Amygdala (tissue), 56 donors: ENCODE measurements around the gene JDP2.

Source experiments
- DNase-seq, 56 donors: peaks; one replicate each; lab custom pipeline; 2025; lab: John Stamatoyannopoulos, UW

The JDP2 gene

DNA sequence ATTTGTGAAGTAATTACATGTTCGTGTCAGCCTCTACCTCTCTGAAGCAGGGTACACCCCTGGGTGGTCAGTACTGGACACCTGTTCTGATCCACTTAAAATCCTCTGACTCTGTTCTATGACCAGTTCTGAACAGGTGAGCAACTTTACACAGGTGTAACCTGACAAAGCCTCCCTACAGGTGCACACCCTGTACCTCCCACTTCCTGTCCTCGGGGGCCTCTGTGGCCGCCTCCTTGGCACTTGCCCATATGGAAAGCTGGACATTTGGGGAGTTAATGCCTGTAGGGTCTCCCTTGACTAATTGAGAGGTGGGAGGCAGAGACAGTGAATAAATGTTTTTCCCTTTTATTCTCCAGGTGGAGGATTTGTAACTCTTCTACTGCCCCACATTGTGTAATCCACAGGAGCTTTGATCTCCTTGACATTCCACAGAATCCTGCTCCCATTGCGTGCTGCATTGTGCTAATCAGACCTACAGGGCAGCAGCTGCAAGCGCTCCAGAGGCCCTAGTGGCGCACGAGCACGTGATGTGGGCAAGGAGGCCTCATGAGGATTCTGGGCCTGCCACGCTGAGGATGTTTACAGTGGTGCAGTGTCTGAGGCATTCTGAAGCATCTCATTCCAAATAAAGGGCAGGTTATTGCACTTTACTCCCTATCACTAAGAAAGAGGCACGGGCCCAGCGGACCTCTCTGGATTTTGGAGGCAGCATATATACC is 48.6 kb downstream of the JDP2 start:
- DNase-seq: peak in 15 of 56 donors; percentile 6 to 44 (median 27)

DNA sequence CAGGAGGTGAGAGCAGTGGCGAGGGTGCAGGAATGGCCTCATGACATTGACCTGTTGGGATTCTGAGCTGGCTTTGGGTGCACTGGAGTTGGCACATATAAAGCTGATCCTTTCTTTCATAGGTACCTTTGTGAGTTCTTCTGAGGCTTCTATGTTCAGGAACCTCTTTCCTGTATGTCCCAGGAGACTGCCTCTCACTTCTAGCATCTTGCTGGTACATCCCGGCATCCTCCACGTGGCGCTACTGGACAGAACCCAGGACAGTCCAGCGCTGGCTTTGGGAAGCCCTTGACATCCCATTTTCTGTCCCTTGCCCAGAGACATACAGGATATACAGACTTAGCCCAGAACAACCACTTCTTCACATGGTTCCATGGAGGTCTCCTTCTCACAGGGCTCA is 50.1 kb downstream of the JDP2 start:
- DNase-seq: no peak

DNA sequence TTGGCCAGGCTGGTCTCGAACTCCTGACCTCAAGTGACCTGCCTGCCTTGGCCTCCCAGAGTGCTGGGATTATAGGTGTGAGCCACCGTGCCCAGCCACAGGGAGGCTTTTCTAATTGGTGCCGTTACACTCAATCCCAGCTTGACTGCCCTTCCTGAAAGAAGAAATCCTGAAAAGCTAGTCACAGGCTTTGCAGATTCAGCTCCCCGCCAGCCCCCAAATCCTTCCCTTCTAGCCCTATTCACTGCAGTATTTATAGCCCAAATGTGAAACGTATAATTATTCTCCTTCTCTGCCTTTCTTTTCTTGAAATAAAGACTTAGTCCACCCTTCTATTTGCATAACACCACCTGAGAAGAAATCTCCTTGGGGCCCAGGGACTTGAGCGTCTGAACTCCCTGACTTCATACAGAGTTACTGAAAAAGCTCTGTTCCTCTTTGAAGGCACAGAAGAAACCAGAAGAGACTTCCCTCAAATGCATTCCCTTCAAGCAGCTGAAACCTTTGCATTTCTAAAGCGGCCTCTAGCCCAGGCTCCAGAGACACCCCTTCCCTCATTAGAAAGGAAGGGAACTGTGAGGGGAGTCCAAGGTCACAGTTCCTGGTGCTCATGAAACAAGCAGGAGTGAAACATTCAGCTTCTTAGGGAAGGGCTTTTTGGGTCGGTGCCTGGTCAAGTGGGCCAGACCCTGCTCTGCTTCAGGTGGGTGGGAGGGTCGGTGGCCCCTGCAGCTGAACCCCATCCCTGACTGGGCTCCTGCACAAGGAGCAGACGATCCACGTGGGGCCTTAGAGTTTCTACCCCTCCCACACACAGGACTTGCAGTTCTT is 52.2 kb downstream of the JDP2 start:
- no peak for DNase-seq

DNA sequence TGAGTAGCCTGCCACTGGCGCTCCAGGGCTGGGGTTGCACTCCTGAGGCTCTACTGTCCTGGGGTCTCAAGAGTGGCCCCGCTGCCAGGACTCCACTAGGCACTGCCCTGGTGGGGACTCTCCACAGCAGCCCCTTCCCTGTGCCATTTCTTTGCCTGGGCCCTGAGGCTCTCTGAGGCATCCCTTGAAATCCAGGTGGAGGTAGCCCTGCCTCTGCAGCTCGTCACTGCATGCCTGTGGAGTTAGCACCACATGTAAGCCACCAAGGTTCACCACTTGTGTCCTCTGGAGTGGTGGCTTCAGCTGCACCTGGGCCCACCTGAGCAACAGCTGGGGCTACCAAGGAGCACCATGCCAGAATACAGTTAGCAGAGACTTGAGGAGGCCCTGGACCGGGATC is 54.5 kb downstream of the JDP2 start:
- no peak for DNase-seq

- DNase-seq: no peak
Observed at GRCh38 chr14:75484711-75485429, 57.0 kb downstream of the JDP2 start.

DNA sequence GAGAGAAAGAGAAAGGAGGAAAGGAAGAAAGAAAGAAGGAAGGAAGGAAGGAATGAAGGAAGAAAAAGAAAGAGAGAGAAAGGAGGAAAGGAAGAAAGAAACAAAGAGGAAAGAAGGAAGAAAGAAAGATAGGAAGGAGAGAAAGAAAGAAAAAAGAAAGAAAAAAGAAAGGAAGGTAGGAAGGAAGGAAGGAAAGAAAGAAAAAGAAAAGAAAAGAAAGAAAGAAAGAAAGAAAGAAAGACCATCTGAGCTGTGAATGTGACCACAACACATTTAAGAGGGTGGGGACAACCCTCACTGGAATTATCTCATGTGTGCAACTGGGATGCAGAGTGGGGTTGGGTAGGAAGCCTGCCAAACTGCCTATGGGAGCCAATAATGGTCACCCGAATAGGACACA is 58.5 kb downstream of the JDP2 start:
- DNase-seq: no peak

- DNase-seq: no peak
Observed at GRCh38 chr14:75487155-75487671, 59.4 kb downstream of the JDP2 start.

- DNase-seq: no peak
Observed at GRCh38 chr14:75489480-75489837, 61.6 kb downstream of the JDP2 start.

DNA sequence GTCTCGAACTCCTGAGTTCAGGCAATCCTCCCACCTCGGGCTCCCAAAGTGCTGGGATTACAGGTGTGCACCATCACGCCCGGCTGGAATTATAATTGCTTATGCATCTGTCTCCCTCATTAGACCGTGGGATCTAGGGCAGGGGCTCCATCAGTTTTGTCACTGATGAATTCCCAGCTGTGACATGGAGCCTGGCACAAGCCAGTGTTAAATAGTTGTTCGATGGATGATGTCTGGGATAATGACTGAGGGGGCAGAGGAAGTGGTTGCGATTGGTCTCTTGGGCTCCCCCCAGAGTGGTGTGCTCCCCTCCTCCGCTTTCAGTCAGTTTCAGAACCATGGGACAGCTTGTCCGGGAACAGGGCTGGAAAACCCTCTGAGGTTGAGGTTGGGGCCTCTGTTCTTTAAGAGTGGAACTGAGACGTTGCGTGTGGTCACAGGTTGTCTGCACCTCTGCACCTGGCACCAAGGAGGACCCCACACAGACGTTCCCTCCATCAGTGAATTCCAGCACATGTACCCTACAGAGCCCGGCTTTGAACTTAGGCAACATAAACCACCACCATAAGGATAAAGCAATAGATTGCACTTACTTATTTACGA is 63.7 kb downstream of the JDP2 start:
- DNase-seq: no peak

GRCh38 chr14:75492832-75493591 is 65.2 kb downstream of the JDP2 start:
- DNase-seq: no peak

GRCh38 chr14:75493592-75494087 is 65.8 kb downstream of the JDP2 start:
- no peak for DNase-seq

DNA sequence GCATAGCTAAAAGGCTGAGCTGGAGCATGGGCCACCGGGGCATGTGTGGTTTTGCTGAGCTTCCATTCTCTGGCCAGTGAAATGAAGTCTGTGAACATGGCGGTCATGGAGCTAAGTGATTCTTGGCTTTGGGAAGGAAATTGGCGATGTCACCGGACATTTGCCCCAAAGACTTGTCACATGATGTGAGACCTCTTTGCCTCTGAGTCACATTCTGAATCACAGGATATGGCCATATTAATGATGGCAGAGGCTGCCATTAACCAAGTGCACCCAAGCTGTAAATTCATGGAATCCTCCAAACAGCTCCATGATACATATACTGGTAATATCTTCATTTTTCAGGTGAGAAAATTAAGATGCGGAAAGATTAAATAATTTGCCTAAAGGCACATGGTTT is 67.1 kb downstream of the JDP2 start:
- no peak for DNase-seq

GRCh38 chr14:75495399-75495798 is 67.6 kb downstream of the JDP2 start:
- no peak for DNase-seq

GRCh38 chr14:75495882-75496281 is 68.1 kb downstream of the JDP2 start:
- DNase-seq: no peak

- DNase-seq: no peak
Observed at GRCh38 chr14:75496755-75497154, 68.9 kb downstream of the JDP2 start.

GRCh38 chr14:75497191-75497590 is 69.4 kb downstream of the JDP2 start:
- no peak for DNase-seq

- DNase-seq: no peak
Observed at GRCh38 chr14:75497701-75498100, 69.9 kb downstream of the JDP2 start.

- DNase-seq: no peak
Observed at GRCh38 chr14:75499084-75499875, 71.5 kb downstream of the JDP2 start.

DNA sequence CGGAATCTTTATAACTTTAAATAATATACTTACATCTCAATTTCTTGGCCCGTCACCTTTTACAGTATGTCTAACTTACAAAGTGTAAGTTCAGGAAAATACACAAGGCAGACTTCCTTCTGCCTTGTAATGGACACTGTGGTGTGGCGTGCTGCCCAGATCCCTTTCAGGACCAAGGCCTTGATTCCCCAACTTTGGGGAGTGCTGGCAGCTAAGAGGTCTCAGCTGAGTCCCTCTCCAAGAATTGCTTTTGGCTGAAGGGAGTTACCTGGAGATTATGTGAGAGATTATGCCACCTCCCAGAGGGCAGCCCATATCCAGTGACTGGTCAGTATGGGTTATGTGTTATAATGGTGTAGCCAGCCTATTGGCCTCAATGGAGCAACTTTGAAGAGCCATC is 73.3 kb downstream of the JDP2 start:
- no peak for DNase-seq
